Fibroblast of villous mesenchyme (primary cell): ENCODE results near the gene IMMP1L. TPM values are rescaled to one million over a fixed set of nuclear protein-coding genes. Genes with fewer than 3 reads are reported as not detected.

Experiments
- DNase-seq: peaks from one replicate; pipeline ENCODE4 v3.0.0-alpha.2; 2010; ENCODE audit warnings: low read depth
- H3K4me3 ChIP-seq: 2 replicates; pipeline ENCODE4 v1.5.1; 2011; ENCODE audit warnings: low read depth, mild to moderate bottlenecking, low read length
- CTCF ChIP-seq: IDR thresholded peaks from 2 replicates; pipeline ENCODE4 v1.5.1; 2012; ENCODE audit warnings: low read depth, mild to moderate bottlenecking, low read length; ENCODE audit not compliant: insufficient read depth
- total RNA-seq: library from RNA; depleted of rRNA; stranded (reverse); fragments of >200 nt; gene quantifications from 2 replicates; pipeline ENCODE4 v1.2.3, GENCODE V29; 2012

IMMP1L gene
- total RNA-seq, 1 donor, result 9.1 TPM

DNA sequence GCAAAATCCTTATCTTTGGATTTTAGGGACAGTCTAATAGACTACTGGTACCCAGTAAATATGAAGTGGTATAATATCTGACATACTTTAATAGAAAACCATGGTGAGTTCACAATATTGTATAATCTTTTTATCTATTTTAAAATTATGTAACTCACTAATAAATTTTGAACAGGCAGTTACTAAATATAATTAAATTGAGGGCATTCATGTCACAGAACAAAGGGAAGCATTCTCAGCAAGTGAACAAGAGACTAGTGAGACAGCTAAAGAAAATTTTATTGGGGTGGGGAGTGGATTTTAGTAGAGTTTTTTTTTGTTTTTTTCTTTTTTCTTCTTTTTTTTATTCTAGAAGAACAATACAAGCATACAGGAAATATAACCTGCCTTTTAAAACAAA, 84.8 kb downstream of the IMMP1L start:
- no peak for TF ChIP-seq CTCF
- no peak overlapping the region for H3K4me3 ChIP-seq
- DNase-seq, result no peak

DNA sequence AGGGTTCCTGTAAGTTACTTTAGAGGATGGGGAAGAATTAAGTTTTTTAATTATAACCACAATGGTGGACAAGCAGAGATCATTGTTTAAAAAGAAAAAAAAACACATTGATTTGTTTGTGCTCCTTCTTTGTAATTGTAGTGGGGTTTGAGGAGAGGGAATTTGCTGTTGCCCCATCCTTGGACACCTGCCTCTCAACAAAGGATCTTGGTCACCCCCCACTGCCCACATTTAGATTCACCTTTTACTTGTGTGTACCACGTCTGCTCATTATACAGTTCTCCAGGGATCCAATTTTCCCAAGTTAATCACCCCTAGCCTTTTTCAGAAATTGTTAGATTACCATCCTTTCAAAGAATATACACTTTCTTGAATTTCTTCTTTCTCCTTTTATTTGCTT, 86.7 kb downstream of the IMMP1L start:
- no peak for DNase-seq
- TF ChIP-seq CTCF, result no peak

GRCh38 chr11:31421820-31422219, 87.6 kb downstream of the IMMP1L start:
- no peak for DNase-seq
- no peak for TF ChIP-seq CTCF
- H3K4me3 ChIP-seq, result no peak overlapping the region

More for the DNA sequence above, 86.7 kb downstream of the IMMP1L start:
- H3K4me3 ChIP-seq, result no peak overlapping the region

GRCh38 chr11:31419669-31420068, 89.8 kb downstream of the IMMP1L start:
- TF ChIP-seq CTCF, result no peak
- no peak for DNase-seq
- H3K4me3 ChIP-seq, result no peak overlapping the region

DNA sequence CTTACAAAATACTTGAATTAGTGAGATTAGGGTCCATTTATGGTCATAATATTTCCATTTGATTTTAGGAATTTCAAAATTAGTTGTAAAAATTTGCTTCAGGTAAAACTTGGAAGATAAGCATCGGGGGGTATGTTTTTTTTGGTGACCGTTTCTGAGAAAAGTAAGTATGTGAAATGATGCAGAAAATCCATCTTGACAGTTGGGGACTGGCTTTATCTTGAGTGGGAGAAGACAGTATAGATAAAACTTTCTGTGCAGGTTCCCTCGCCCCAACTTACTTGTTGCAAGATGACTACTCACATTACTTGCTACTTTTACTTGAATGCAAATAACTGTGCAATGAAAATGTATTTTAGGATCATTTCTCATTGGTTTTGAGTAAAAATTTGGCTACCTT, 90.3 kb downstream of the IMMP1L start:
- no peak for DNase-seq
- no peak for TF ChIP-seq CTCF
- no peak overlapping the region for H3K4me3 ChIP-seq

DNA sequence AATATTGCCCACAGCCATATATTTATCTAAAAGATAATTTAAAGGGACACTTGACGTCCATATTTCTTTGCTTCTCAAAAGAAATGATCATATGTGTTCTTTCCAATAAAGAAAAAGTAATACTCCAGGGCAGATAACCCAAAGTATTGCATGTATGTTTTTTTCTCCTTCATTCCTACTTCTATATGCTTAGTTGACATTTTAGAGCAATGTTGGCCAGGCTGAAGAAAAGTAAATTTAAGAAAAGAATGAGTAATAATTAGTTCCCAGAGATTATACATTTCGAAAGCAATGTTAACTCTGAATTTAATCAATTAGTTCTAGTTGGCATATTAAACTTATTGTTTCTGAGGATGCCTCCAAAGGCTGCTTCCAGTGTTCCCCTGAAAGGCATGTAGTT, 91.6 kb downstream of the IMMP1L start:
- no peak for DNase-seq

More for the DNA sequence above, 91.6 kb downstream of the IMMP1L start:
- TF ChIP-seq CTCF, result no peak
- no peak overlapping the region for H3K4me3 ChIP-seq
